Measurements from ENCODE around the gene GAPVD1. TPM values are rescaled to one million over a fixed set of nuclear protein-coding genes. Genes with fewer than 3 reads are reported as not detected.

The GAPVD1 gene
- polyA plus RNA-seq, 2 of the 4 experiments (the other 2 are of a cell fraction) = 18.2 to 23.0 TPM

DNA sequence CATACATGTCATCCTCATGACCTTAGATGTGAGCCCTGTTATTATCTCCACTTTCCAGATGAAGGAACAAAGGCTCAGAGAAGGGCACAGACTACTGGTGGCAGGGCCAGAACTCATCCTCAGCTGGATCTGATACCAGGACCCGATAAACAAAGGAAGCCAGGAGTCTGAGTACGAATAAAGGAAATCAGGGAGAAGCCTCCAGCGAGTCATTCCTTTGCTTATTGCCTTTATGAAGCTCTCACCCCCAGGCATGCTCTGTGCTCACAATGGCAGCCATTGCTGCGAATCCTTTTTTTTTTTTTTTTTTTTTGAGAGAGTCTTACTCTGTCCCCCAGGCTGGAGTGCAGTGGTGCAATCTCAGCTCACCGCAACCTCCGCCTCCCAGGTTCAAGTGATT is 130.1 kb downstream of the GAPVD1 start:
- no peak for FAIRE-seq
- TF ChIP-seq RFX5 (IDR thresholded peaks at IDR 0.05) = no peak
- TF ChIP-seq HES2 (IDR thresholded peaks at IDR 0.05) = no peak
- TF ChIP-seq HOXA7 (CRISPR knock-in tag; IDR thresholded peaks at IDR 0.05) = no peak
- no peak for TF ChIP-seq POLR2A (IDR thresholded peaks at IDR 0.05; ENCODE audit: low read length)
- no peak for TF ChIP-seq MAX (IDR thresholded peaks at IDR 0.05)
- no peak for TF ChIP-seq NFE2L2 (conservative IDR thresholded peaks at IDR 0.05; ENCODE audit: low read length)
- POLR2A ChIA-PET = no interaction called here

DNA sequence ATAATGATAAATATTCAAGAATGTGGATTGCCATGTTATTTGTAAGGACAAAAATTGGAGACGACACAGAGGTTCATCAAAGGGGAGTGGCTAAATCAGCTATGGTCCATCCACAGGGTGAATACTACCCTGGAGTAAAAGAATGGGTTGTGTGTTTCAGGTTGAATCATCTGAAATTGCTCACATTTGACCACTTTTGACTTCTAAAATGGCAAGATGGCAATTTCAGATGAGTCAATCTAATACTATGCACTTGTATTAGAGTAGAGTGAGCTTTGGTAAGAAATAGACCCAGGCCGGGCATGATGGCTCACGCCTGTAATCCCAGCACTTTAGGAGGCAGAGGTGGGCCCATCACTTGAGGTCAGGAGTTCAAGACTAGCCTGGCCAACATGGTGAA is 131.8 kb downstream of the GAPVD1 start:
- DNase-seq (ENCODE audit: low read depth in 1 of 2, low spot score in 1 of 2) (no peak), ATAC-seq (no peak; a peak in 1 of 6 replicates), FAIRE-seq (no peak)
- no peak overlapping the region for H3K4me3 ChIP-seq
- ChIA-PET CTCF (interaction anchor here (0.8 kb wide), 1 partner anchor 15 kb away, joined by 4 read pairs; no protein-coding TSS in a partner anchor), POLR2A (interaction anchor here (0.7 kb wide), 1 partner anchor 8 kb away, joined by 3 read pairs; no protein-coding TSS in a partner anchor)
- no peak overlapping the region for H3K27ac ChIP-seq
- WGBS (ENCODE audit: missing lambda C conversion rate) = 63% methylated on average over 3 of the region's 3 CpGs
- TF ChIP-seq NPAS2 (CRISPR knock-in tag; IDR thresholded peaks at IDR 0.05; ENCODE audit: borderline replicate concordance) (no peak), USF2 (IDR thresholded peaks at IDR 0.05) (no peak), HOXB5 (CRISPR knock-in tag; IDR thresholded peaks at IDR 0.05) (no peak), MYC (IDR thresholded peaks at IDR 0.05; ENCODE audit: borderline replicate concordance, low read length) (no peak), ZNF302 (CRISPR knock-in tag; IDR thresholded peaks at IDR 0.05) (no peak), EP300 (IDR thresholded peaks at IDR 0.05) (no peak), FOSL2 (IDR thresholded peaks at IDR 0.05) (no peak), FOSL2 (CRISPR knock-in tag; IDR thresholded peaks at IDR 0.05) (no peak), RARB (CRISPR knock-in tag; IDR thresholded peaks at IDR 0.05) (no peak), PBX3 (IDR thresholded peaks at IDR 0.05) (no peak)
- TF ChIP-seq, protein P1, sequence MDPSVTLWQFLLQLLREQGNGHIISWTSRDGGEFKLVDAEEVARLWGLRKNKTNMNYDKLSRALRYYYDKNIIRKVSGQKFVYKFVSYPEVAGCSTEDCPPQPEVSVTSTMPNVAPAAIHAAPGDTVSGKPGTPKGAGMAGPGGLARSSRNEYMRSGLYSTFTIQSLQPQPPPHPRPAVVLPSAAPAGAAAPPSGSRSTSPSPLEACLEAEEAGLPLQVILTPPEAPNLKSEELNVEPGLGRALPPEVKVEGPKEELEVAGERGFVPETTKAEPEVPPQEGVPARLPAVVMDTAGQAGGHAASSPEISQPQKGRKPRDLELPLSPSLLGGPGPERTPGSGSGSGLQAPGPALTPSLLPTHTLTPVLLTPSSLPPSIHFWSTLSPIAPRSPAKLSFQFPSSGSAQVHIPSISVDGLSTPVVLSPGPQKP (IDR thresholded peaks at IDR 0.05; ENCODE audit: low read depth, low read length) = no peak
- no peak overlapping the region for H3K4me2 ChIP-seq
- H3K4me1 ChIP-seq = no peaks in the 10 kb centered on the region
- H3K9me3 ChIP-seq = no peaks in the 10 kb centered on the region

More for the DNA sequence above, 130.1 kb downstream of the GAPVD1 start:
- CTCF ChIA-PET = interaction anchor here (0.7 to 1.0 kb wide), 2 partner anchors 30 to 76 kb away, joined by 3 to 4 read pairs; no protein-coding TSS in a partner anchor
- Histone ChIP-seq H3K4me2 (no peak overlapping the region), H3K9me3 (no peaks in the 10 kb centered on the region), H3K4me1 (no peaks in the 10 kb centered on the region), H3K27ac (no peak overlapping the region), H3K4me3 (no peak overlapping the region)
- DNase-seq (ENCODE audit: low read depth in 1 of 2, low spot score in 1 of 2) (no peak), ATAC-seq (no peak)
- WGBS (ENCODE audit: missing lambda C conversion rate) = 80% methylated on average over 6 of the region's 6 CpGs

DNA sequence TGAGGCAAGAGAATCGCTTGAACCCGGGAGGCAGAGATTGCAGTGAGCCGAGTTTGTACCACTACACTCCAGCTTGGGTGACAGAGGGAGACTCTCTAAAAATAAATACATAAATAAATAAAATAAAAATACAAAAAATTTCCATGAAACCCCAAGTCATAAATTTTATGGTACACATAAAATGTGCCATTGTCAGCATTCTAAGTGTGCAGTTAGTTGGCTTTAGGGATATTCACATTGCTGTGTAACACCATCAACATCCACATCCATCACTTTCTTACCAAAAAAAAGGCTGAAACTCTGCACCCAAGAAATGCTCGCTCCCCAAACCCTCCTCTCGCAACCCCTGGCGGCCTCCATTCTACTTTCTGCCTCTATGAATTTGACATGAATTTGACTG is 135.2 kb downstream of the GAPVD1 start:
- H3K4me3 ChIP-seq = no peak overlapping the region
- 83% methylated on average over 6 of the region's 6 CpGs for WGBS (ENCODE audit: missing lambda C conversion rate)
- ATAC-seq = no peak
- no peaks in the 10 kb centered on the region for H3K9me3 ChIP-seq
- TF ChIP-seq TFCP2L1 (CRISPR knock-in tag; IDR thresholded peaks at IDR 0.05) (no peak), MAFK (IDR thresholded peaks at IDR 0.05; ENCODE audit: partially characterized antibody) (peak; percentile 67), HDAC2 (IDR thresholded peaks at IDR 0.05) (no peak)
- DNase-seq (ENCODE audit: low read depth in 1 of 2, low spot score in 1 of 2) = no peak
- no peaks in the 10 kb centered on the region for H3K4me1 ChIP-seq
- H3K4me2 ChIP-seq = no peak overlapping the region
- H3K27ac ChIP-seq = no peak overlapping the region
- ChIA-PET POLR2A (no interaction called here), CTCF (interaction anchor here (1.0 kb wide), 1 partner anchor 9 kb away, joined by 3 read pairs; no protein-coding TSS in a partner anchor)
- FAIRE-seq = no peak

All from A549 (cell line).